MCF 10A (cell line): Measurements from ENCODE around the gene MCOLN2. TPM values are rescaled to one million over a fixed set of nuclear protein-coding genes. Genes with fewer than 3 reads are reported as not detected.

Experiments
- BruUV-seq: library from RNA; stranded (reverse); fragments of 400-500 nt; replicated peaks from 2 replicates; lab custom pipeline; 2021; lab: Mats Ljungman, UMichigan
- CTCF ChIA-PET: fragments of 300-600 bp; sonication (Branson Sonifier 250); formaldehyde crosslinking; extraction: SDS; loops from one replicate; lab custom pipeline; 2021; ENCODE audit warnings: antibody characterized with exemption, inconsistent platforms; lab: Yijun Ruan, JAX
- POLR2A ChIA-PET: fragments of 300-600, 350-650 bp; sonication (Branson Sonifier 250); formaldehyde crosslinking; extraction: SDS; loops from one replicate; lab custom pipeline; 2020; ENCODE audit warnings: antibody characterized with exemption, inconsistent platforms; lab: Yijun Ruan, JAX
- DNase-seq: peaks from one replicate; pipeline ENCODE4 v3.0.0-alpha.2; 2018; ENCODE audit not compliant: unreplicated experiment
- H3K27ac Mint-ChIP-seq: one replicate; pipeline ENCODE4 v1.8.0; 2022; ENCODE audit warnings: mild to moderate bottlenecking, low read depth, mixed read lengths; ENCODE audit not compliant: unreplicated experiment
- H3K27me3 Mint-ChIP-seq: one replicate; pipeline ENCODE4 v1.8.0; 2022; ENCODE audit warnings: mixed read lengths; ENCODE audit not compliant: insufficient read depth, unreplicated experiment
- H3K36me3 Mint-ChIP-seq: one replicate; pipeline ENCODE4 v1.8.0; 2022; ENCODE audit warnings: mild to moderate bottlenecking, moderate library complexity, mixed read lengths; ENCODE audit not compliant: insufficient read depth, unreplicated experiment
- H3K4me1 Mint-ChIP-seq: one replicate; pipeline ENCODE4 v1.8.0; 2022; ENCODE audit warnings: mixed read lengths; ENCODE audit not compliant: insufficient read depth, unreplicated experiment
- H3K4me3 Mint-ChIP-seq: one replicate; pipeline ENCODE4 v1.8.0; 2022; ENCODE audit warnings: mild to moderate bottlenecking, moderate library complexity, mixed read lengths; ENCODE audit not compliant: unreplicated experiment
- H3K9me3 Mint-ChIP-seq: one replicate; pipeline ENCODE4 v1.8.0; 2022; ENCODE audit warnings: mixed read lengths; ENCODE audit not compliant: unreplicated experiment
- intact Hi-C: fragments of 100-400 bp; cut with micrococcal nuclease; formaldehyde crosslinking; loops from 2 replicates; pipeline ENCODE4 v1.14.1; 2022
- total RNA-seq: library from RNA; stranded (reverse); gene quantifications from 2 replicates; pipeline ENCODE4 v1.2.3, GENCODE V29; 2022
- TF ChIP-seq, protein P1 (sequence below): fragments of 200-600 bp; IDR thresholded peaks from one replicate; pipeline ENCODE4 v1.8.0; 2022; ENCODE audit warnings: antibody characterized with exemption, mild to moderate bottlenecking; ENCODE audit not compliant: unreplicated experiment

Gene MCOLN2
- total RNA-seq, 1 experiment from 2014 or later: 3.0 TPM

DNA sequence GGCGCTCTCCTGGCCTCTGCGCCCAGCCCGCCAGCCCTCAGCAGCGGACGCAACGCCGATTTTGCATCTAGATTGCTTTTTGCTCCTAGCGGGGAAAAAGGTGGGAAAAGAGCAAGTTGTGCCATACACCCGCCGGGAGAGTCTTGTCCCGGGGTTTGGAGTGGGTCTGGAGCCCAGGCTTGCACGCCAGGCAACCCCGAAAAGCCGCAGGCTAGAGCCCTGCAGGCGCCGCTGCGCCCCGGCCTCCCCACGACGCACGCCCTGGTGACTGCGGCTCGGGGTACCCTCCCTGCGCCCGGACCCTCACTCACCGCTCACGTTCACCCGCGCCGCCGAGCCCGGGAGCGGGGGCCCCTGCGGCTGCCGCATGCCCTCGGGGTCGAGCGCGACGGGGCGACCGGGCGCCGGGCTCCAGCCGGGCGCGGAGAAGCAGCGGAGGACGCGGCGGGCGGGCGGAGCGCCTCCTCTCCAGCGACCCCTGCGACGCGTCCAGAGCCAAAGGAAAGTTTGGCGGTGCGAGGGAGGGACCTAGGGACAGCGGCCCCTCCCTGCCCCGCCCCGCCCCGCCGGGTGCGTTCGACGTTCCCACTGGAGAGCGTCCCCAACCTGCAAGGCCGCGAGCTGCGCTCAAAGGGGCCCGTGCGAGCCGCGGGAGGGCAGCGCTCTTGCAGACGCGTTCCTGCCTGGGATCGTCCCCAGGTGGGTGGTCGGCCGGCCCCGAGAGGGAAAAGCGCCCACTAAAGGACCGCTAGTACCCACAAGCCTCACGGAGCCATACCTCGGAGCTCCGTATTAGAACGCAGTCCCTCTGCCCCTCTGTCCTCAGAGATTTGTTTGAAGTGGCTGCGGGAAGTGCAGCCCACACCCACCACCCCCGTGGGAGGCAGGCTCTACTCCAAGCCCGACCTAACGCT is 104.0 kb downstream of the MCOLN2 start, which contains the start of gene LPAR3:
Gene LPAR3 (minus strand): TSS at position 502 of the 914 bp plus-strand sequence. CDS start 27,086 bp downstream, outside the sequence.
- CTCF ChIA-PET: interaction anchor here (0.6 kb wide), 1 partner anchor 119 kb away, joined by 3 read pairs; no protein-coding TSS in a partner anchor
- POLR2A ChIA-PET: no interaction called here
- H3K27me3 Mint-ChIP-seq: no peaks in the 10 kb centered on the region

DNA sequence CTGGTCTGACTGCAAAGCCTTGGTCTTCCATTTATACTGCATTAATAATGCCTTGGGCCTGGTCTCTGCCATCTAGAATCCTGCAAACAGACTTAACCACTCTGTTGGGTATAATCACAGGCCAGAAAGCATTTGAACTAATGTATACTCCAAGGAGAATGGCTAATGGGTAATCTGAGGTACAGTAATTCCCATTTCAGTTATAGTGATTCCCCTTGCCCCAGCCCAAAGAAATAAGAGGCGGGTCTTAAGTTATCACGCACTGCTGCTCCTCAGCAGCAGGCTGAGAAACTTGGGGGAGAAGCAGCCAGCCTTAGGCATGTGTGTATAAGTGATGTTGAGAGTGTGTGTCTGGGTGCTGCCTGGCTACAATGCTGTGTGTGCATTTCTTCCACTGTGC is 106.3 kb downstream of the MCOLN2 start:
- no peak overlapping the region for H3K27ac Mint-ChIP-seq
- TF ChIP-seq, protein P1, sequence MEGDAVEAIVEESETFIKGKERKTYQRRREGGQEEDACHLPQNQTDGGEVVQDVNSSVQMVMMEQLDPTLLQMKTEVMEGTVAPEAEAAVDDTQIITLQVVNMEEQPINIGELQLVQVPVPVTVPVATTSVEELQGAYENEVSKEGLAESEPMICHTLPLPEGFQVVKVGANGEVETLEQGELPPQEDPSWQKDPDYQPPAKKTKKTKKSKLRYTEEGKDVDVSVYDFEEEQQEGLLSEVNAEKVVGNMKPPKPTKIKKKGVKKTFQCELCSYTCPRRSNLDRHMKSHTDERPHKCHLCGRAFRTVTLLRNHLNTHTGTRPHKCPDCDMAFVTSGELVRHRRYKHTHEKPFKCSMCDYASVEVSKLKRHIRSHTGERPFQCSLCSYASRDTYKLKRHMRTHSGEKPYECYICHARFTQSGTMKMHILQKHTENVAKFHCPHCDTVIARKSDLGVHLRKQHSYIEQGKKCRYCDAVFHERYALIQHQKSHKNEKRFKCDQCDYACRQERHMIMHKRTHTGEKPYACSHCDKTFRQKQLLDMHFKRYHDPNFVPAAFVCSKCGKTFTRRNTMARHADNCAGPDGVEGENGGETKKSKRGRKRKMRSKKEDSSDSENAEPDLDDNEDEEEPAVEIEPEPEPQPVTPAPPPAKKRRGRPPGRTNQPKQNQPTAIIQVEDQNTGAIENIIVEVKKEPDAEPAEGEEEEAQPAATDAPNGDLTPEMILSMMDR: no peak
- no peak overlapping the region for H3K4me3 Mint-ChIP-seq
- peaks cover 23% of the 10 kb centered on the region for H3K4me1 Mint-ChIP-seq
- intact Hi-C loops: no loop called here
- no peaks in the 10 kb centered on the region for H3K27me3 Mint-ChIP-seq
- CTCF ChIA-PET: no interaction called here
- H3K36me3 Mint-ChIP-seq: no peaks in the 10 kb centered on the region
- DNase-seq: no peak
- POLR2A ChIA-PET: interaction anchor here (0.6 kb wide), 1 partner anchor 1032 kb away, joined by 3 read pairs; no protein-coding TSS in a partner anchor
- no TSS peak for BruUV-seq
- H3K9me3 Mint-ChIP-seq: no peaks in the 10 kb centered on the region

More for the DNA sequence above, 104.0 kb downstream of the MCOLN2 start, which contains the start of gene LPAR3:
- DNase-seq: no peak
- no peaks in the 10 kb centered on the region for H3K36me3 Mint-ChIP-seq
- peaks cover 9% of the 10 kb centered on the region for H3K4me1 Mint-ChIP-seq
- peak within 1 kb of the TSS; percentile 65 for H3K4me3 Mint-ChIP-seq
- BruUV-seq: no TSS peak
- H3K9me3 Mint-ChIP-seq: no peaks in the 10 kb centered on the region
- TF ChIP-seq, protein P1: no peak
- no peak within 1 kb of the TSS for H3K27ac Mint-ChIP-seq
- intact Hi-C loops: no loop called here

DNA sequence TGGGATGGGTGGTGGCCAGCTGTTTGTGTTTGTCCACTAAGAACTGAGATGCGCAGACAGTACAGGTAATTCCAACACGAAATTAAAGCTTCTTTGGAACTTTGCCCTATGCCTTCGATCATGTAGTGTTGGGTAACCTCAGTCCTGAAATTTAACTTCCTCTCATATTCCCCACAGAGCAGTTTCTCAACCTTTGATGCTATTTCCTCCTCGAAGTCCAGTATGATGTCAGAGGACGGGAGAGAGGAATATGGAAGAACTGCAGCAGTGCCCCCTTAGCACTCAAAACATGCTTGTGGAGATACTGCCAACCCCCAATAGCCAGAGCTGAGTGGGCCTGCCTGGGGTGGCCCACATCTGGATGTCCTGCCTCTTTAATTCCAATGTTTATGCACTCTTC is 107.5 kb downstream of the MCOLN2 start:
- H3K27me3 Mint-ChIP-seq: no peaks in the 10 kb centered on the region
- H3K9me3 Mint-ChIP-seq: no peaks in the 10 kb centered on the region
- H3K36me3 Mint-ChIP-seq: no peaks in the 10 kb centered on the region
- H3K4me3 Mint-ChIP-seq: no peak overlapping the region
- BruUV-seq: no TSS peak
- POLR2A ChIA-PET: interaction anchor here (1.0 to 1.2 kb wide), 3 partner anchors 18 to 55 kb away, joined by 3 to 6 read pairs (median 4); no protein-coding TSS in a partner anchor
- peaks cover 23% of the 10 kb centered on the region for H3K4me1 Mint-ChIP-seq
- TF ChIP-seq, protein P1: no peak
- peak; percentile 23 for DNase-seq
- CTCF ChIA-PET: interaction anchor here (0.5 to 0.8 kb wide), 5 partner anchors 9 to 65 kb away, joined by 3 to 4 read pairs (median 3); no protein-coding TSS in a partner anchor
- no peak overlapping the region for H3K27ac Mint-ChIP-seq
- intact Hi-C loops: loop anchor here (5.0 kb wide), 1 partner anchor 37 kb away; no protein-coding TSS in a partner anchor

DNA sequence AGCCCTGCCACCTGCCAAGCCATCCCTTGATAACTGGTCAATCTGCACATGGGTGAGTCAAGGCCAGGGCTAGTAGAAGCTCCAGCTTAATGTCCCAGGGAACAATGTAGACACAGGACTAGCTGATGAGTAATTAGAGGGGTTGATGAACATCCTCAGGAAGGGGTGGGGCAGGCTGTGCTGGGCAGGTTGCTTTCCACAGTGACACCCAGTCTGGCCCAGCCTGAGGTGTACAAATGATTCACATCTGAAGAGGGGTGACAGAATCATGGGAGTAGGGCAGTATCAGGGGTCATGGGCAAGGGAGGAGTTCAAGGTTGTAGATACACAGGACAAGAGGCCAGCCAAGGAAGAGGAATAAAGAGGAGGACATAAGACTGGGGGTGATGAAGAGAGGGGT is 108.2 kb downstream of the MCOLN2 start:
- no peak for DNase-seq
- ChIA-PET POLR2A (interaction anchor here (1.0 to 1.8 kb wide), 4 partner anchors 11 to 54 kb away, joined by 3 to 7 read pairs (median 5); no protein-coding TSS in a partner anchor), CTCF (interaction anchor here (0.6 to 0.8 kb wide), 5 partner anchors 8 to 683 kb away, joined by 3 to 4 read pairs (median 3); no protein-coding TSS in a partner anchor)
- Mint-ChIP-seq H3K27me3 (no peaks in the 10 kb centered on the region), H3K4me3 (no peak overlapping the region), H3K9me3 (no peaks in the 10 kb centered on the region), H3K36me3 (no peaks in the 10 kb centered on the region), H3K4me1 (peaks cover 23% of the 10 kb centered on the region), H3K27ac (no peak overlapping the region)
- intact Hi-C loops: loop anchor here (5.0 kb wide), 1 partner anchor 36 kb away; no protein-coding TSS in a partner anchor
- BruUV-seq: no TSS peak
- TF ChIP-seq, protein P1: no peak
